Ovary (tissue), 9 donors: ENCODE results near the gene CEP44. TPM values are rescaled to one million over a fixed set of nuclear protein-coding genes. Genes with fewer than 3 reads are reported as not detected.

Experiments used
- DNase-seq, 5 donors: peaks; one replicate each; pipeline ENCODE4 v3.0.0-alpha.2; 2019 to 2020
- H3K27ac ChIP-seq, 2 donors: fragments of 200-600 bp; one replicate each; pipeline versions ENCODE4 v1.5.1 to v1.8.0; 2019 to 2022
- H3K27me3 ChIP-seq: fragments of 200-600 bp; one replicate; pipeline ENCODE4 v1.8.0; 2022
- H3K36me3 ChIP-seq: fragments of 200-600 bp; sonication (generic); one replicate; pipeline ENCODE4 v1.5.1; 2019
- H3K4me1 ChIP-seq: one replicate; pipeline ENCODE4 v1.8.1; 2013; ENCODE audit warnings: mild to moderate bottlenecking, moderate library complexity; ENCODE audit not compliant: insufficient read depth
- H3K4me3 ChIP-seq: fragments of 200-600 bp; sonication (generic); one replicate; pipeline ENCODE4 v1.5.1; 2017
- H3K9me3 ChIP-seq, 2 donors: fragments of 200-600 bp in 1 of 2; sonication (generic) in 1 of 2; one replicate each; pipeline versions ENCODE4 v1.5.1 to v1.8.1; 2013 to 2019; ENCODE audit warnings: mild to moderate bottlenecking in 1 of 2, moderate library complexity in 1 of 2
- EP300 ChIP-seq: sonication (generic); formaldehyde crosslinking; IDR thresholded peaks from one replicate; pipeline ENCODE4 v1.6.1; 2017; ENCODE audit warnings: antibody characterized with exemption
- POLR2A ChIP-seq: fragments of 450-650 bp; IDR thresholded peaks from one replicate; pipeline ENCODE4 v1.6.1; 2017; ENCODE audit warnings: antibody characterized with exemption, mild to moderate bottlenecking, moderate library complexity
- WGBS, 3 donors: extraction: QIAGEN DNeasy Blood & Tissue Kit in 1 of 3; methylation state at CpG; one replicate each; pipeline versions ENCODE4 v1.1.5 to v1.1.7; 2013 to 2017; 5-methylcytosine and 5-hydroxymethylcytosine counted together
- intact Hi-C, 4 donors: fragments of 100-400 bp; cut with DNase I; formaldehyde crosslinking; loops; one replicate each; pipeline versions ENCODE4 v1.11.0 to v1.15.1; 2022 to 2023
- polyA plus RNA-seq, 2 donors: library from polyadenylated mRNA; stranded (reverse); fragments of 200-250 nt in 1 of 2; fragments of 350-450 nt in 1 of 2; fragmentation: Illumina TruSeq in 1 of 2; extraction: RNeasy Lipid Tissue Mini Kit (QIAGEN cat#74804) in 1 of 2; gene quantifications; one replicate each; pipeline ENCODE4 v1.2.3, GENCODE V29; 2013 to 2014
- total RNA-seq, 7 donors: library from RNA; depleted of rRNA in 2 of 7; stranded (reverse); fragments of >200 nt in 2 of 7; fragmentation: NEBNext Ultra II Directional in 3 of 7; extraction: Animal tissue kit (Norgen Biotek cat#: 25700) in 3 of 7; gene quantifications; one replicate each; pipeline versions ENCODE4 v1.1.0 to v1.2.4, GENCODE V29; 2016 to 2023
- TF ChIP-seq, protein P1 (sequence below), 3 donors: fragments of 450-650 bp in 2 of 3; fragments of 200-600 bp in 1 of 3; IDR thresholded peaks; one replicate each; pipeline versions ENCODE4 v1.5.1 to v1.8.0; 2016 to 2022; ENCODE audit warnings: antibody characterized with exemption in 3 of 3, mild to moderate bottlenecking in 1 of 3
- donor health status: DM: no; HTN: no; CAD: no; lungs with moderate emphysema.
- donor health status: DM: no; HTN: no; CAD: no.
- donor health status: Bipolar disorder and iron deficiency.
- donor health status: DM: yes; HTN: yes; CAD: no.
- donor health status: DM: no; HTN: no; CAD: no.
- donor health status: DM: yes; HTN: yes; CAD: no.

Gene CEP44
- total and polyA plus RNA-seq, 9 donors = 8.7 to 23.2 (median 15.8) TPM

DNA sequence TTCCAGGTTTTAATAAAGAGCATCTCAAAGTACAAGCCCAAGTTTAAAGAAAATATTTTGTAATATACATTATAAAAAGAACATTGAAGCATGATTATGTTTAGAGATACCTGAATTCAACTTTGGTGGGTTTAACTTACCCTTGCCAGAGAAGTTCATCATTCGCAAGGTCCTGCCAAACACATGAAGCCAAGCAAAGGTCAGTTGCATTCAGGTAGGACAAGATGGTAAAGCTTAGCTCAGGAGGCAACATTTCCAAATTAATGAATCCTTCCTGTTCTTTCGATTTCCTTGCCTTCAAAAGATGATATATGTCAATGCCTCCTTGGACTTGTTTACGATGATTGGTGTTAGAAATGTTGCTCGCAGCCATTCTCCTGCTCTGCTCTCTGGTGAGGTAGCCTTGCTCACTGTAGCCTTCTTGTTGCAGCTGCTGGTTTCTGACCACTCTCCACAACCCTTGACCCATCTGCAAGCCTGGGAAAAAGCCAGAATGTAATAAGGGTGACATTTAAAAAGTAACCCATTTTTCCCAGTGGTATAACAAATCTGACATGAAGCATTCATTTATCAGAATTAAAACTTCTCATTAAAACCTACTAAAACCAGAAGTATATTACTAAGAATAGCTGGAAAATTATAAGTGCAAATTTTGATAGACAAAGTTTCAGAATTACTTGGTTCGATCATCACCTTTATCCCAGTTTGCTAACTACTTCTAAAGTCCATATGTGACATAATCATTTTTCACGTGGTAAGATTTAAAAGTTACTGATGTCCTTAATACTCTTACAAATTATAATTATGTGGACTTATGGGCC, 20.9 kb upstream of the CEP44 start:
- no peaks in the 10 kb centered on the region for H3K9me3 ChIP-seq
- no peaks in the 10 kb centered on the region for H3K27me3 ChIP-seq
- 56 to 75% (median 59%) methylated on average over 6 of the region's 6 CpGs for WGBS, 3 donors
- H3K4me1 ChIP-seq = peaks cover 3% of the 10 kb centered on the region
- no peaks in the 10 kb centered on the region for H3K36me3 ChIP-seq
- H3K4me3 ChIP-seq = no peak overlapping the region
- intact Hi-C loops = no loop called here
- H3K27ac ChIP-seq = no peak overlapping the region
- TF ChIP-seq, protein P1, sequence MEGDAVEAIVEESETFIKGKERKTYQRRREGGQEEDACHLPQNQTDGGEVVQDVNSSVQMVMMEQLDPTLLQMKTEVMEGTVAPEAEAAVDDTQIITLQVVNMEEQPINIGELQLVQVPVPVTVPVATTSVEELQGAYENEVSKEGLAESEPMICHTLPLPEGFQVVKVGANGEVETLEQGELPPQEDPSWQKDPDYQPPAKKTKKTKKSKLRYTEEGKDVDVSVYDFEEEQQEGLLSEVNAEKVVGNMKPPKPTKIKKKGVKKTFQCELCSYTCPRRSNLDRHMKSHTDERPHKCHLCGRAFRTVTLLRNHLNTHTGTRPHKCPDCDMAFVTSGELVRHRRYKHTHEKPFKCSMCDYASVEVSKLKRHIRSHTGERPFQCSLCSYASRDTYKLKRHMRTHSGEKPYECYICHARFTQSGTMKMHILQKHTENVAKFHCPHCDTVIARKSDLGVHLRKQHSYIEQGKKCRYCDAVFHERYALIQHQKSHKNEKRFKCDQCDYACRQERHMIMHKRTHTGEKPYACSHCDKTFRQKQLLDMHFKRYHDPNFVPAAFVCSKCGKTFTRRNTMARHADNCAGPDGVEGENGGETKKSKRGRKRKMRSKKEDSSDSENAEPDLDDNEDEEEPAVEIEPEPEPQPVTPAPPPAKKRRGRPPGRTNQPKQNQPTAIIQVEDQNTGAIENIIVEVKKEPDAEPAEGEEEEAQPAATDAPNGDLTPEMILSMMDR (IDR thresholded peaks at IDR 0.05) = no peak
- TF ChIP-seq POLR2A (no peak), EP300 (no peak)
- no peak for DNase-seq

DNA sequence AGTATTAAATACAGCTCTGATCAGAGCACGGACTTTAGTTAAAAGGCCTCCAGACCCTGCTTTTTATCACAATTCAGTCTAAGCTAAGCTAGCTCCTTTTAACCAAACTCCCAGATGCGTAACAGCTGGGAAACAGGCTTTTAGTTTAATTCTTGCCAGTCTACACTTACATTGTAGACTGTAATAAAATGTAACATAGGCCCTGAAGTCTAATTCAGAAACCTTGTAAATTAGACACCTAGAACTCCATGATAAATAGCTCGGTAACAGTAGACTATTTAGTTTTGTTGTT, 20.3 kb upstream of the CEP44 start:
- Histone ChIP-seq H3K27ac (no peak overlapping the region), H3K4me1 (peaks cover 3% of the 10 kb centered on the region), H3K27me3 (no peaks in the 10 kb centered on the region), H3K36me3 (no peaks in the 10 kb centered on the region), H3K9me3 (no peaks in the 10 kb centered on the region), H3K4me3 (no peak overlapping the region)
- TF ChIP-seq, protein P1 (IDR thresholded peaks at IDR 0.05) = no peak
- TF ChIP-seq POLR2A = no peak
- no peak for TF ChIP-seq EP300
- intact Hi-C loops = no loop called here
- no peak for DNase-seq
- WGBS, 3 donors = 43 to 73% (median 51%) methylated on average over 3 of the region's 3 CpGs

GRCh38 chr4:174265916-174266315, 17.8 kb upstream of the CEP44 start:
- Histone ChIP-seq H3K27me3 (no peaks in the 10 kb centered on the region), H3K27ac (no peak overlapping the region), H3K4me3 (no peak overlapping the region), H3K9me3 (no peaks in the 10 kb centered on the region), H3K4me1 (peaks cover 6% of the 10 kb centered on the region), H3K36me3 (no peaks in the 10 kb centered on the region)
- TF ChIP-seq EP300 = no peak
- no peak for TF ChIP-seq POLR2A
- TF ChIP-seq, protein P1 (IDR thresholded peaks at IDR 0.05) = no peak
- DNase-seq = no peak
- whole genome bisulfite sequencing, 3 donors = 38 to 60% (median 40%) methylated on average over 2 of the region's 2 CpGs
- intact Hi-C loops = no loop called here

GRCh38 chr4:174266416-174266815, 17.3 kb upstream of the CEP44 start:
- Histone ChIP-seq H3K9me3 (no peaks in the 10 kb centered on the region), H3K27ac (no peak overlapping the region), H3K36me3 (no peaks in the 10 kb centered on the region), H3K4me3 (no peak overlapping the region), H3K27me3 (no peaks in the 10 kb centered on the region), H3K4me1 (peaks cover 6% of the 10 kb centered on the region)
- 44 to 71% (median 70%) methylated on average over 2 of the region's 2 CpGs for WGBS, 3 donors
- no peak for DNase-seq
- intact Hi-C loops = no loop called here
- TF ChIP-seq POLR2A (no peak), EP300 (no peak)
- TF ChIP-seq, protein P1 (IDR thresholded peaks at IDR 0.05) = no peak
